ENCODE measurements around the gene HS6ST2.

HS6ST2 gene

DNA sequence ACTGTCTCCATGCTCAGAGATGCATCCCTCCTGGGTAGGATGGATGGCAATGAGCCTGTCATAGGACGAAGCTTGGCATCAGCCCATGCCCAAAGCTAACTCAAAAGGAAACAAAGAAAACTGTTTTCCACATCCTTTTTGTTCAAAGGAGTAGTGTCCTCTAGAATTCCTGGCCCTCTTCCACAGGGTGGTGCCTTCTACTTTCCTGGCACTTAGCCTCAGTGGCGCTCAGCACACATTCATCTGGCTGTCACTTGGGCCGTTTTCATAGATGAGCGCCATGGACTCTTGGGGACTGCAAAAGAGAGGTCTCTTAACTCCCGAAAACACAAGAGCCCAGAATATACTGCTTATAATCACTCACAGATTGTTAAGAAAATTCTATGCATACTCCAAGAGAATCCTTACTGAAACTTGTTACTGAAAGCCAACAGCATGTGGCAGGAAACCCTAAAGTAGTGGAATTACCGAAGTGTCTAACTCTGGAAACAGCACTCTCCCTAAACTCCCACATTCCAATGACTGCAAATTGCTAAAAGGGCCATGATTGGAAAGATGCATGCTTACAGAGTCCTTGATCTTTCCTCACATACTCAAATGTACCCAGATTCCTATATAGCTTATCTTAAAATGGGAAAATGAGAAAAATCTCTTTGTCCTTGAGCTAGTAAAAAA lies 110.0 kb downstream of the HS6ST2 start:
- no peaks in the 10 kb centered on the region for H3K36me3 Mint-ChIP-seq (ENCODE audit: low read depth)
- H3K9me3 Mint-ChIP-seq = no peaks in the 10 kb centered on the region
- no peak for DNase-seq
- H3K27me3 Mint-ChIP-seq = peaks cover 73% of the 10 kb centered on the region
- no peak overlapping the region for H3K4me3 Mint-ChIP-seq
- no peaks in the 10 kb centered on the region for H3K4me1 Mint-ChIP-seq (ENCODE audit: low read depth)
- no peak overlapping the region for H3K27ac Mint-ChIP-seq

DNA sequence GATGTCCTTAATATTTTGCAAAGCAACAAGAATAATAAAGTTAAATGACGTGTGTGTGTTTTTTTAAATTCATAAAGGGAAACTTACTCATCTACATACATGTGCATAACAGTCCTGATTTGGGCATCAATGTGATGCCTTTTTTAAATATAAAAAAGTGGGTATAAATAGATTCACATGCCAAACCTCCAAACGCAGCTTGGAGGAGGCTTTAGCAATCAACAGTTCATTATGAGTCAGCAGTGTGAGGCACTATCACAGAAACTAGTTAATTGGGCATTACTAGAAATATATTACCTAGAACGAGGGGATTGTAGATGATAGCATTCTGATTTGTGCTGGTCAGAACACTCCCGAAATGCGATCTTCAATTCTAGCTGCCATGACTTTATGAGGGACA lies 115.1 kb downstream of the HS6ST2 start:
- no peak overlapping the region for H3K4me3 Mint-ChIP-seq

DNA sequence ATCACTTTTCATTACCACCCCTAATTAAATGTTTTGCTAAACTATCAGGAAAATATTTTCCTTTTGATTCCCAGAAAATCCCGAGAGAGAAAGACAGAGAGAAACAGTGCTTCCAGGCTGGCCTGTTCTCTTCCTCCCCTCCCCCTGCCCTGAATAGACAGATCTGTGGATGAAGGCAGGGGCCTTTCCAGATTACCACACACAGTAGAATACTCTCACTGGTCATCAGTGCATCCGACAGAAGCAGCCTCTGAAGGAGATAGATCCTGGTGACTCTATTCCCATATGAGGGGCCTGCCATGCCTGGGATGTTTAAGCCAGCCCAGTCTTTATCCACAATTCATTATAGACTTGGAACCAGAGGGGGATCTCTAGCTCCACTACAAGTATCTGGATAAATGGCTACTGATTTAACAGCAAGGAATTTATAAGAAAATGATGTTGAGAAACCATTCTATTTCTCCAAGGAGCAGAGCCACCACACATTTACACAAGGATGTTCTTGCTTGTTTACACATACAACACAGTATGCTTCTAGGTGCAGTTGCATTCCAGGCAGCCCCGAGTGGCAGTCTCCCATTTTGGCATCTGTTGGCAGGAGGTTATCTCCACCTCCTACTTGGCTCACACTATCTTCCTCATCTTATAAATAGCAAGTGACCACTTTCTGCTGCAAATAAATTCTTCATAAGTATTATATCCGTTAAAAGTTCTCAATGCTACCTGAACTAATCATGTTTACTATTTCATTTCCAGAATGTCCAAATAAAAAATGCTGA lies 115.8 kb downstream of the HS6ST2 start:
- H3K9me3 Mint-ChIP-seq = no peaks in the 10 kb centered on the region
- no peaks in the 10 kb centered on the region for H3K36me3 Mint-ChIP-seq (ENCODE audit: low read depth)
- no peak overlapping the region for H3K4me3 Mint-ChIP-seq
- H3K4me1 Mint-ChIP-seq (ENCODE audit: low read depth) = no peaks in the 10 kb centered on the region
- peaks cover 54% of the 10 kb centered on the region for H3K27me3 Mint-ChIP-seq
- no peak for DNase-seq
- no peak overlapping the region for H3K27ac Mint-ChIP-seq

More for the DNA sequence above, 115.1 kb downstream of the HS6ST2 start:
- no peaks in the 10 kb centered on the region for H3K9me3 Mint-ChIP-seq
- H3K27me3 Mint-ChIP-seq = peaks cover 55% of the 10 kb centered on the region
- H3K4me1 Mint-ChIP-seq (ENCODE audit: low read depth) = no peaks in the 10 kb centered on the region
- no peaks in the 10 kb centered on the region for H3K36me3 Mint-ChIP-seq (ENCODE audit: low read depth)
- DNase-seq = no peak
- no peak overlapping the region for H3K27ac Mint-ChIP-seq

DNA sequence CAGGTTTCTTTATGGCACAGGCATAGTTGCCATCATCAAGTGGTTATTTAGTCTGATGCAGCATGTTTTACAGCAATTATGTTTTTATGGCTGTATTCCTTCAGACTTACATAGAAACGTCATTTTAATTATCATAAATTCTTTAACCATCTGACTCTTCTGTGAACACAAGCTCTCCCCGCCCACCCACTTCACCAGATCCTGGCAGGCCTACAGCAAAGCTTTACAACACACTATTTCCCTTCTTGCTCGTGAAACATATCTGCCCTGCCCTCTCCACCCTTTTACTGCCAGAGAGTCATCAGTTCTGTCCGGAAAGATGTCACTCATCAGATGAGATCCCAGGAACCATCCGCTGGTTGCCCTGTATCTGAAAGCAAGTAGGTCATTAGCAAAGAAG lies 120.5 kb downstream of the HS6ST2 start:
- Mint-ChIP-seq H3K27me3 (peaks cover 45% of the 10 kb centered on the region), H3K4me3 (no peak overlapping the region), H3K36me3 (ENCODE audit: low read depth) (no peaks in the 10 kb centered on the region), H3K27ac (no peak overlapping the region), H3K4me1 (ENCODE audit: low read depth) (no peaks in the 10 kb centered on the region), H3K9me3 (no peaks in the 10 kb centered on the region)
- DNase-seq = no peak

DNA sequence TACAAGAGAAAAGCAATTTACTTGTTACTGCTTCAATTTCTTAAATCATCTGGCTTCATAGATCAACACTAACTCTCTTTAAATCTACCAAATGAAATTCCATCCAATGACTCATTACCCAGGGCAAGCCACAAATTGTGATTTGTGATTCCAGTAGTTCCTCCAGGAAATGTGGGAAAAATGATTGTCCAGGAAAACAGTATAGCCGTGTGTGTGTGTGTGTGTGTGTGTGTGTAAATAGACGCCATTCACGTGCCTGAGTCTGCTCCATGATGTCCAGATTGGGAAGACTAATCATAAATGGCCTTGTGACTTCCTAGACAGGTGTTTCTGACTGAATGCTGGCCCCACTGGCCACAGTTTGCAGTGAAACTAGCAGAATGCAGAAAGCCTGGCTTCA lies 121.3 kb downstream of the HS6ST2 start:
- H3K27me3 Mint-ChIP-seq = peaks cover 41% of the 10 kb centered on the region
- H3K27ac Mint-ChIP-seq = no peak overlapping the region
- H3K4me3 Mint-ChIP-seq = no peak overlapping the region
- H3K36me3 Mint-ChIP-seq (ENCODE audit: low read depth) = no peaks in the 10 kb centered on the region
- no peaks in the 10 kb centered on the region for H3K4me1 Mint-ChIP-seq (ENCODE audit: low read depth)
- no peaks in the 10 kb centered on the region for H3K9me3 Mint-ChIP-seq
- no peak for DNase-seq

DNA sequence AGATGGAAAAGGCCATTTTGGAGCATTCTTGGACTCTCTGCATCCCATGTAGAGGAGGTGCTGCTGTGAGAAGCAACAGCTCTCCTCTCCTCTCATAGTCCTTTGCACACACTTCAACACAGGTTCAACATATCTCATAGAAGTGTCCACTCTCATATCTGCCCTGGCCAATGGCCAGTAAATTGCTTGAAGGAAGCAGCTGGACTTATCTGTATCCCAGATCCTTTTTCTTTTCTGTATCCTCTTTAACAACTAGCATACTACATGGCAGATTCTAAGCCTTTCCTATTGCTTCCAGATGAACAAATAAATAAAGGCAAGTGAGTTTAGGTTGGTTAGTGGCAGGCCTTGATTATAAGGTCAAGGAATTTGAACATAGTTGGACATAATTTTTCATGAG lies 122.0 kb downstream of the HS6ST2 start:
- H3K36me3 Mint-ChIP-seq (ENCODE audit: low read depth) = no peaks in the 10 kb centered on the region

DNA sequence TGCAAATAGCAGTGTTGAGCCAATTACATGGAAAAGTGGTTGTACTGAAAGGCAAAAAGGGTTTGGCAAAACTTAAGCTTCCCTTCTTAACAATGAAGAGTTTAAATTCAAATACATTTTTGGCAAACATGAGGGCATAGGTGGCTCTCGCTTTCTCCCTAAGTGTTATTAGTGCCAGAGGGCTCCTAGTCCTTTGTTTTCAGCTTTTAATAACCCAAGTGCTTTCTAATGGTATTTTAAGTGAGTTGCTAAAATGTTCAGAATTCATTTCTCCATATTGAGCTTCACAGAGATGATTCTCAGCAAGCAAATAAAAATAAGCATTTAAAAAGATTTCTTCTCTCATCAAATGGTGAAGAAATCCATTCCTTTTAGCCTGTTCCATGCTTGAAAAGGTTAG lies 123.7 kb downstream of the HS6ST2 start:
- Mint-ChIP-seq H3K36me3 (ENCODE audit: low read depth) (no peaks in the 10 kb centered on the region), H3K4me1 (ENCODE audit: low read depth) (no peaks in the 10 kb centered on the region), H3K27ac (no peak overlapping the region), H3K9me3 (no peaks in the 10 kb centered on the region), H3K27me3 (peaks cover 37% of the 10 kb centered on the region), H3K4me3 (no peak overlapping the region)
- DNase-seq = no peak

More for the DNA sequence above, 122.0 kb downstream of the HS6ST2 start:
- H3K4me1 Mint-ChIP-seq (ENCODE audit: low read depth) = no peaks in the 10 kb centered on the region
- H3K27ac Mint-ChIP-seq = no peak overlapping the region
- peaks cover 38% of the 10 kb centered on the region for H3K27me3 Mint-ChIP-seq
- DNase-seq = no peak
- H3K4me3 Mint-ChIP-seq = no peak overlapping the region
- no peaks in the 10 kb centered on the region for H3K9me3 Mint-ChIP-seq

DNA sequence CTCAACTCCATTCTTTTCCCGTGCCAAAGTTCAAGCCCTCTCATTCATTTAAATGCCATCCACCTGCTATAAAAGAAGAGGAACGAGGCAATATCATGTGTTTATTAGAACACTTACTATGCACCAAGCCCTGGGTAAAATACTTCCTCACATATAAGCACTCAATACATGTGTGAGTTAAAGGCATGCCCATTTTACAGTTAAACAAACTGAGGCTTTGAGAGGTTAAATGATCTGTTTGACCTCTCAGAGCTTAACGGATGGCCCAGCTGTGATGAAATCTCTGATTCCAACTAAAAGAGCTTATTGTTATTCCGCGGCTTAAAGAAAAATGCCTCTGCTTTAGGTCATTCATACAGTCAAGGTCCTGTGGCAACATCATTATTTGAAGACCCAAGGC lies 124.3 kb downstream of the HS6ST2 start:
- no peak overlapping the region for H3K4me3 Mint-ChIP-seq
- H3K27me3 Mint-ChIP-seq = peaks cover 34% of the 10 kb centered on the region
- H3K4me1 Mint-ChIP-seq (ENCODE audit: low read depth) = no peaks in the 10 kb centered on the region
- DNase-seq = no peak
- no peak overlapping the region for H3K27ac Mint-ChIP-seq
- no peaks in the 10 kb centered on the region for H3K9me3 Mint-ChIP-seq
- no peaks in the 10 kb centered on the region for H3K36me3 Mint-ChIP-seq (ENCODE audit: low read depth)

DNA sequence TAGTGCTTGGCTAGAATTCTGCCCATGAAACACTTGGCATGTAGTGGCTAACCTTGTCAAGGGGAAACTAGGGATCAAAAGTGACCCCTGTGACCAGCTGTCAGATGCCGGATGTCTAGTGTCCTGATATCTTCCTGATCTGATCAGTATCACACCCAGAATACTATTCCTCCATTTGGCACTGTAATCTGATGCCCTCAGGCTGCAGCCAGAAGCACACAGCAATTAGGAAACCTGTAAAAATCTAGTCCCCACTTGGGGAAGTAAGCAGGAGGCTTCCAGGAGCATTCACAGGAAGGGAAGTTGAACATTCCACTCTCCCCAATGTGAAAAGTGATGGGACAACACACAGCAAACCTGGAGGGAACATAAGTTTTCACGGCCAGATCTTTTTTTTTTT lies 125.1 kb downstream of the HS6ST2 start:
- Mint-ChIP-seq H3K27ac (no peak overlapping the region), H3K4me1 (ENCODE audit: low read depth) (no peaks in the 10 kb centered on the region), H3K9me3 (no peaks in the 10 kb centered on the region), H3K36me3 (ENCODE audit: low read depth) (no peaks in the 10 kb centered on the region), H3K27me3 (peaks cover 35% of the 10 kb centered on the region), H3K4me3 (no peak overlapping the region)
- no peak for DNase-seq

DNA sequence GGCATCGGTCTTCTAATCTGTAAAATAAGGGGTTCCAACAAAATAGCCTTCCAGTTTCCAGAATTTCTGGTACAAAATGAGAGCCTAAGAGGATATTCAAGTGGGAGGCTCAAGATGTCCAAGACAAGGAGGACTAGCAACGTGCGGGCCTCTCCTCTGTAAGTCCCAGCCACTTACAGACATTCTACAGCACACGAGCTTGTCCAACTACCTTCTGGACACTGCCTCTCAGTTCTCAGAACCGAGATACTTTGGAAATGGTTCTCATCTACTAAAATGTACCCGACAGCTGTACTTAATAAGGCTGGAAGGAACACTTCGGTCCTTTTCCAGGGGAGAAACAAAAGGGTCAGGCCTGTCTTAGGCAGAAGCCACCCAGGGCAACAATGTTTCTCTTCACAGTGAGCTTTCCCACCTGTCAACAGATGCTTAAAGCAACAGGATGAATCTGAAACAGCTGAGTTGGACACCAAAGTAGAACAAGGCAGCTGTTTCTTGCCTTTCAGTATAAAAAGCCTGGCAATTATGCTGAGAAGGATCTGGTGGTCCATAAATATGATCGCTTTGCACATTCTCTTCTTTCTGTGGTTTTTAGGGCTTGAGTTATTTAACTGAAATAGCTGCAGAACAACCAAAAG lies 127.0 kb downstream of the HS6ST2 start:
- H3K4me3 Mint-ChIP-seq = no peak overlapping the region
- H3K36me3 Mint-ChIP-seq (ENCODE audit: low read depth) = no peaks in the 10 kb centered on the region

DNA sequence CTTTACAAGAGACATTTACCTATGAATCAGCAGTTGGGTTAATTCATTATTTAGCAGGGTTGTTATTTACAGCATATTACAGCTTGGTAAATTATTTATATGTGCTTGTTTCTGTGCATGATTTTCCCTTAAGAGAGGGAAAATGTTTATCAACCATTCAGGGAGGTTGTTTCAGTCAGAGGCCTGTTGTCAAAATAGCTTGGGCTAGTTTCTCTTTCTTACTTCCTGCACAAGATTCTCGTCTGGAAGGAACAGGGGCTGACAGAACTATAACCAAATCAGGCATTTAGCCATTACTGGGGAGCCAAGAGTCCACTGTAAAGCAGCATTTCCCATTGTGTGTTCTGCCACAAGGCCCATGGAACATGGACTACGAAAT lies 135.8 kb downstream of the HS6ST2 start:
- H3K36me3 Mint-ChIP-seq (ENCODE audit: low read depth) = no peaks in the 10 kb centered on the region
- no peak overlapping the region for H3K4me3 Mint-ChIP-seq
- no peaks in the 10 kb centered on the region for H3K4me1 Mint-ChIP-seq (ENCODE audit: low read depth)
- DNase-seq = no peak
- no peak overlapping the region for H3K27ac Mint-ChIP-seq
- H3K27me3 Mint-ChIP-seq = peaks cover 24% of the 10 kb centered on the region
- no peaks in the 10 kb centered on the region for H3K9me3 Mint-ChIP-seq

More for the DNA sequence above, 127.0 kb downstream of the HS6ST2 start:
- DNase-seq = no peak
- H3K4me1 Mint-ChIP-seq (ENCODE audit: low read depth) = no peaks in the 10 kb centered on the region
- no peaks in the 10 kb centered on the region for H3K9me3 Mint-ChIP-seq
- peaks cover 30% of the 10 kb centered on the region for H3K27me3 Mint-ChIP-seq
- no peak overlapping the region for H3K27ac Mint-ChIP-seq

DNA sequence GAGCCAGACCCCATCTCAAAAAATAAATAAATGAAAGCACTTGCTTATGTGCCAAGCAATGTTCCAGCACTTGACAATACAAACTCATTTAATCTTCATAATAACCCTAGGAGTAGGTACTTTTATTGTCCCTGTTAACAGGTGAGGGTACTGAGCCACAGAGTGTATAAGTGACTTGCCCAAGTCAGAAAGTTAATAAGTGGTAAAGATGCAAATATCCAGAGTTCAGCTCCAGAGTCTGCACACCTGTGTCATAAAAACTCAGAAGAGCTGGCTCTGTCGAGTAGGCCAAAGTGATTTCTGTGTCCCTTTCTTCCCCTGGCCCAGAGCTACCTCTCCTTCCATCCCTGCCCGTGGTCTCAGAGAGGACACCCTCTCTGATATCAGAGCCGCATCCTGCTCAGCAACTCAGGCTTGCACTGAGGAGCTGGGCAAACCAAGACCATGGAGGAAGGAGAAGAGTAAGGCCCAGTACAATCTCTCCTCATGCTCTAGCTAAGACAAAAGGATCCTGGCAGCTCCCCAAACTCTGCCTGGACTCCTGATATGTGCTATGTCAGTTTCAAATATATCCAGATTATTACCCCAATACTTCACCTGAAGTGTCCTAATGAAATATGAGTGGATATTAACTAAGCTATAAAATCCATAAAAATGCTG lies 136.3 kb downstream of the HS6ST2 start:
- Mint-ChIP-seq H3K36me3 (ENCODE audit: low read depth) (no peaks in the 10 kb centered on the region), H3K27ac (no peak overlapping the region), H3K4me3 (no peak overlapping the region), H3K9me3 (no peaks in the 10 kb centered on the region), H3K4me1 (ENCODE audit: low read depth) (no peaks in the 10 kb centered on the region), H3K27me3 (peaks cover 24% of the 10 kb centered on the region)
- DNase-seq = no peak

DNA sequence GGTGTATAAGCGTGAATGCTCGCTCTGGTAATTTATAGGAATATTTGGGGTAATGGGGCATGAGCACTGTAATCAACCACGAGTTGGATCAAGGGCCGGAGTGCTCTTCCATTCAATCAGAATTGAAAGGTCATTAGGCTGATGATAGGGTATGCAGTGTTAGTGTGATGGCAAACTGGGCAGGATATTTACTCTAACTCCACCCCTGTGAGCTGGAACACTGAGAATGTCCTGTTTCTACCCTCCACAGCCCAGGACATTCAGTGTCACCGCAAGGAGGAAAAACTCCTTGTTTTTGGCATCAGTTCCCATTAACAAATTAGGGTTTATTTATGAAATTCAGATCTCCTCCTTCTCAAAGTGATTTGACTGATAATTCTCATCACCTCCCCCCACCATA lies 137.8 kb downstream of the HS6ST2 start:
- H3K36me3 Mint-ChIP-seq (ENCODE audit: low read depth) = no peaks in the 10 kb centered on the region
- H3K4me1 Mint-ChIP-seq (ENCODE audit: low read depth) = no peaks in the 10 kb centered on the region
- no peaks in the 10 kb centered on the region for H3K9me3 Mint-ChIP-seq
- H3K27ac Mint-ChIP-seq = no peak overlapping the region
- H3K27me3 Mint-ChIP-seq = peaks cover 29% of the 10 kb centered on the region
- H3K4me3 Mint-ChIP-seq = no peak overlapping the region
- DNase-seq = no peak

DNA sequence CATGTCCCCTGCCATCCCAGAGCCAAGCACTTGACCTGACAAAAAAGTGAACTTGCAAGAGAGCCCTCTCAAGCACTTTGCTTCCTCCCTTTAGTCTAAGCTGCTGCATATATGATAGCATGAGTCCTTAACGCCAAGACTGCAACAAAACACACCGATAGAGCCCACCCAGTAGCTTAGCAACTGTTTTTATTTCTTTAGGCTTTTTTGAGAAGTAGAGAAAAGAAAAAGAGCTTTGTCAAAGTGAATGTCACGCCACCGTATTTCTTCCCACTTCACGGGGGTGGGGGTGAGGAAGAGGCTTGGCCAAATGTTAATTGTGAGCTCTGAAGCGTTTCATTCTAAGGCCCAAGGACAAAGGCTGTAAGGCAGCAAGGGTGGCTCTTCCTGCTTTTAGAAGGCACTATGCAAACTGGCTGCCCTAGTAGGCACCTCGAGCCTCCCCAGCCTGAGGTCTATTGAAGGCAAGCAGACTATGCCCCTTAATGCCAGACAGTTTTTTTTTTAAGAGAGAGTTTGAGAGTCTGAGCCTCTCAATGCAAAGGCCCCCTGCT lies 138.6 kb downstream of the HS6ST2 start:
- Mint-ChIP-seq H3K27ac (no peak overlapping the region), H3K9me3 (no peaks in the 10 kb centered on the region), H3K4me3 (no peak overlapping the region), H3K27me3 (peaks cover 34% of the 10 kb centered on the region), H3K36me3 (ENCODE audit: low read depth) (no peaks in the 10 kb centered on the region), H3K4me1 (ENCODE audit: low read depth) (no peaks in the 10 kb centered on the region)
- no peak for DNase-seq
